VCaP (cell line): ENCODE measurements around the gene EPHA7.

ENCODE experiments used
- H3K27ac ChIP-seq: fragments of 450-650 bp; 2 replicates; pipeline ENCODE4 v1.5.1; 2017
- TF ChIP-seq, protein P1 (sequence below): fragments of 450-650 bp; conservative IDR thresholded peaks from 2 replicates; pipeline ENCODE4 v1.5.1; 2017; ENCODE audit warnings: mild to moderate bottlenecking, moderate library complexity

EPHA7 gene

DNA sequence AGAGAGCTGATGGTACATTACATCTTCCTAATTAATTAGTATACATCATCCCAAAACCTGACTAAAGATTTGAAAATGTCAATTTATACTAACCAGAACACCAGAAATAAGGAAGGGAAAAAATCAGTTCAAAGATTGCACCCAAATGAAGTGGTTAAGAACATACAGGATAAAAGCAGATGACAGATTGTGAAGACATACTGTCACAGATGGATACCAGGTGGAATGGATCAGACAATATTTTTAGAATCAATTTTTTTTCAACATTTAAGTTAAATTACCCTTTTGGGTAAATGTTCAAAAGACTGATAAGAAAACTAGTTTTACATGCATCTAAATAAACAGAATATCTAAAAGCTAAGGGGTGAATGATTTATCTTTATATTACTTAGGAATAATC is 47.6 kb downstream of the EPHA7 start:
- TF ChIP-seq, protein P1, sequence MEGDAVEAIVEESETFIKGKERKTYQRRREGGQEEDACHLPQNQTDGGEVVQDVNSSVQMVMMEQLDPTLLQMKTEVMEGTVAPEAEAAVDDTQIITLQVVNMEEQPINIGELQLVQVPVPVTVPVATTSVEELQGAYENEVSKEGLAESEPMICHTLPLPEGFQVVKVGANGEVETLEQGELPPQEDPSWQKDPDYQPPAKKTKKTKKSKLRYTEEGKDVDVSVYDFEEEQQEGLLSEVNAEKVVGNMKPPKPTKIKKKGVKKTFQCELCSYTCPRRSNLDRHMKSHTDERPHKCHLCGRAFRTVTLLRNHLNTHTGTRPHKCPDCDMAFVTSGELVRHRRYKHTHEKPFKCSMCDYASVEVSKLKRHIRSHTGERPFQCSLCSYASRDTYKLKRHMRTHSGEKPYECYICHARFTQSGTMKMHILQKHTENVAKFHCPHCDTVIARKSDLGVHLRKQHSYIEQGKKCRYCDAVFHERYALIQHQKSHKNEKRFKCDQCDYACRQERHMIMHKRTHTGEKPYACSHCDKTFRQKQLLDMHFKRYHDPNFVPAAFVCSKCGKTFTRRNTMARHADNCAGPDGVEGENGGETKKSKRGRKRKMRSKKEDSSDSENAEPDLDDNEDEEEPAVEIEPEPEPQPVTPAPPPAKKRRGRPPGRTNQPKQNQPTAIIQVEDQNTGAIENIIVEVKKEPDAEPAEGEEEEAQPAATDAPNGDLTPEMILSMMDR = no peak

DNA sequence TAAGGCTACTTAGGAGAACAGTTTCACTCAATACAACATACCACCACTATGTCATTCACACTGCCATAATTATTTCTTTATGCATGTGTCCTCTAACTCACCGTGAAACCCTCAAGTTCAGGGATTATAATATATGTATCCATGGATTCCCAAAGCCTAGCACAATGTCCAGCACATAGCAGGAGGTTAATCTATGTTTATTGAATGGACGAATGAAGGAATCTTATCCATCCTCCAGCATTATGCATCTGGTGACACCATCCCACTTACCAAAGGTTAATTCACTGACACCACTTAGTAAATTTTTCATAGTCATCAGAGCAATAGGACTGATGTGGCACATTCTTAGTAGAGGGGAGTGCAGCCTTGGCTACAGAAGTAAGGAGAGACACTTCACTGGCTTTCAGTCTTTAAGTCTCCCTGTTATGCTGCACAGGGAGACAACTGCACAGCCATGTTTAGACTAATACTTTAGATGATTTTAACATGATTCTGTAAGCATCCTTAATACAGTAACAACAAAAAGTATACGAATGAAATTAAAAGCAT is 49.7 kb downstream of the EPHA7 start:
- TF ChIP-seq, protein P1 = no peak
- H3K27ac ChIP-seq = no peak overlapping the region

More for the DNA sequence above, 47.6 kb downstream of the EPHA7 start:
- H3K27ac ChIP-seq = no peak overlapping the region

DNA sequence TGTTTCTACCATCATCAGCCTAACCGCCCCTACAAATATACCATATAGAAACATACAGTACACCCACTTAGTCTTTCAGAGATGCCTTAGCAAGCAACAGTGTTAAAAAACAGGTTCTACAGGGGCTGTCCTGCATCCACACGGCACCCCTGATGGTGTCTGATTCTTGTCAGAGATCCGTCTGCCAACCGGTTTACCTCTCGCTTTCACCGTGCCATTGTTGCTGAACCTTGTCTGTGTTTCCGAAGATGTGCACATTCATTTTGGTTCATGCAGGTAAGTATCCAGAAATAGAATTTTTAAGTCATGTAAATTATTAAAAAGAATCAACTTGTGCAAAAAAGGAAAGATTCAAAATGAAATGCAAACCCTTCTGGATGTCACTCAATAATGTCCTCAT is 52.9 kb downstream of the EPHA7 start:
- TF ChIP-seq, protein P1 = no peak

DNA sequence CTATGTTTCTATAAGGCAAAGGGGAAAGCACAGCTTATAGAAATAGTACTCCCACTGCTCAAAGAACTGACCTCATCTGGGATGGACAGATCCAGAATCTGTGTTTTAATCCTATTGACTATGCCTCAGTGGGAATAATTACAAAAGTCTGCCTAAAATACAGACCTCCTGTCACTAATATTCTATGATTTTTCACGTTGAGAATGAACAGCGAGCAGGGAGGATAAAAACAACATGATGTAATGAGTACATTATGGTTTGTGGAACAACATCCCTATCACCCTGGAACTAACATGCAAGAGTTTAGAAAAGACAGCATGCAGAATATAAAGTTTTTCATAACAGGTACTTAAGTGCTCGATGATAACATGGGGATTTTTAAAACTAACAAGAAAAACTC is 53.9 kb downstream of the EPHA7 start:
- TF ChIP-seq, protein P1 = no peak
- no peak overlapping the region for H3K27ac ChIP-seq

More for the DNA sequence above, 52.9 kb downstream of the EPHA7 start:
- H3K27ac ChIP-seq = no peak overlapping the region

DNA sequence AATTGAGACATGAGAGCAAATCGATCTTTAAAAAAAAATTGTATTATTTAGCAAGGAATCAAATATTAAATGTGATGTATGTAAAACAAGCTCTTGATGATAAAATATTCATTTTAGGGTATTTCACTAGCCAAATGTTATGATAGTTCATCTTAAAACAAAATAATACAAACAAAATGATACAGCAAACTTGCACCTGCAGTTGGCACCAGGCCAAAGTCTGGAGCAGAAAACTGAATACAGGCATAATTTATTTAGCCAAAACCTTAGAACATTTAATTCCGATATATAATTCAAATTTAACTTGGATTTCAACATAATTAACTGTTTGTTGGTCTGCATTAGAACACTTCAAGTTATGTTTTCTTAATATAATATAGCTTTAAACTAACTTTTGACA is 60.9 kb downstream of the EPHA7 start:
- H3K27ac ChIP-seq = no peak overlapping the region
- TF ChIP-seq, protein P1 = no peak

DNA sequence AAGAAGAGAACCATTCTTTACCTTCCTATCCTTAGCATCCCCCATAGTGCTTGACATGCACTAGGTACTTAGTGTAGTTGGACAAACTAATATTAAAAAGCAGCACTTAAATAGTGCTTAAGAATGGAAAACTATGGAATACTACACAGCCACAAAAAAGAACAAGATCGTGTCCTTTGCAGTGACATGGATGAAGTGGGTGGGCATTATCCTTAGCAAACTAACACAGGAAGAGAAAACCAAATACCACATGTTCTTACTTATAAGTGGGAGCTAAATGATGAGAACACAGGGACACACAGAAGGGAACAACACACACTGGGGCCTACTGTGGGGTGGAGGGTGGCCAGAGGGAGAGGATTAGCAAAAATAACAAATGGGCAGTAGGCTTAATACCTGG is 66.8 kb downstream of the EPHA7 start:
- no peak overlapping the region for H3K27ac ChIP-seq
- TF ChIP-seq, protein P1 = no peak

DNA sequence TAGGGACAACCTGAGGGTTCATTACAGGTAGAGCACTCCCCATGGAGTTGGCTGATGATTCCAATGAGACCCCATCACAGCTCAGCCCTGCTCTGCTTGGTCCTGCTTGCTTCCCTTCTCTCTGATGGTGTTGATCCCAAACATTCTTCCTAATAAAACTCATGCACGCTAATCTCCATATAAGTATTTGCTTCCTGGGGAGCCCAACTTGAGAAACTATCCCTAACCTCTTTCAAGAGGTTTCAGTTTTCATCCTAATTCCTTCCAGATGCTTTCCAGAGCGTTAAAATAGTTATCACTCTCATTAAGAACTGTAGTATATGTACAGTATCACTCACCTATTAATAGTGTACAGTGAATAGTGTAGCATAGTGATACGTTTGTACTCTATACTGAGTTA is 68.1 kb downstream of the EPHA7 start:
- TF ChIP-seq, protein P1 = no peak
- H3K27ac ChIP-seq = no peak overlapping the region
